Astrocyte of the cerebellum (primary cell): ENCODE measurements around the gene PRAC2.
A peak's percentile ranks its signal among the peaks of the same experiment; 100 is the strongest.

ENCODE experiments used
- DNase-seq: peaks from one replicate; pipeline ENCODE4 v3.0.0-alpha.2; 2011; ENCODE audit warnings: low read depth
- H3K4me3 ChIP-seq: 2 replicates; pipeline ENCODE4 v1.5.1; 2011; ENCODE audit warnings: mild to moderate bottlenecking, low read depth, low read length, moderate library complexity
- in situ Hi-C: cut with HindIII; loops from 2 replicates; pipeline ENCODE4 v1.10.0; 2017; ENCODE audit warnings: low sequenced_read_pairs
- TF ChIP-seq, protein P1 (sequence below): IDR thresholded peaks from 2 replicates; pipeline ENCODE4 v1.5.1; 2012; ENCODE audit warnings: low read length, low read depth, moderate library complexity, mild to moderate bottlenecking; ENCODE audit errors: missing control alignments

PRAC2 gene

DNA sequence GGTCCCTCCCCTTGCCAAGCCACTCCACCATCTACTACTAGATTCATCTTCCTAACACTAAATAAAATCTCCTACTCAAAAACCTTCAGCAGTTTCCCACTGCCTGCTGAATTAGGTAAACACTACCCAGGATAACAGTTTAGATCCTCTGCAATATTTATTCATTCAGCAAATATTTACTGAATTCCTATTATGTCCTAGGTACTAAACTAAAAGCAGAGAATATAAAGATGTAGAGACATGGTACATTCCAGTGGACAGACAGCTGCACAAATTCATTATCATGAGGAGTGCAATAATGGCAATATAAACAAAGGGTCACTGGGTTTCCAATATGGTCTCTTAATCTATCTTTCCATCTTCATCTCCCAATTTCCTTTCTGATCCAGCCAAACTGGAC, 36.3 kb downstream of the PRAC2 start:
- in situ Hi-C loops, result no loop called here
- H3K4me3 ChIP-seq, result no peak overlapping the region
- DNase-seq, result no peak
- TF ChIP-seq, protein P1, sequence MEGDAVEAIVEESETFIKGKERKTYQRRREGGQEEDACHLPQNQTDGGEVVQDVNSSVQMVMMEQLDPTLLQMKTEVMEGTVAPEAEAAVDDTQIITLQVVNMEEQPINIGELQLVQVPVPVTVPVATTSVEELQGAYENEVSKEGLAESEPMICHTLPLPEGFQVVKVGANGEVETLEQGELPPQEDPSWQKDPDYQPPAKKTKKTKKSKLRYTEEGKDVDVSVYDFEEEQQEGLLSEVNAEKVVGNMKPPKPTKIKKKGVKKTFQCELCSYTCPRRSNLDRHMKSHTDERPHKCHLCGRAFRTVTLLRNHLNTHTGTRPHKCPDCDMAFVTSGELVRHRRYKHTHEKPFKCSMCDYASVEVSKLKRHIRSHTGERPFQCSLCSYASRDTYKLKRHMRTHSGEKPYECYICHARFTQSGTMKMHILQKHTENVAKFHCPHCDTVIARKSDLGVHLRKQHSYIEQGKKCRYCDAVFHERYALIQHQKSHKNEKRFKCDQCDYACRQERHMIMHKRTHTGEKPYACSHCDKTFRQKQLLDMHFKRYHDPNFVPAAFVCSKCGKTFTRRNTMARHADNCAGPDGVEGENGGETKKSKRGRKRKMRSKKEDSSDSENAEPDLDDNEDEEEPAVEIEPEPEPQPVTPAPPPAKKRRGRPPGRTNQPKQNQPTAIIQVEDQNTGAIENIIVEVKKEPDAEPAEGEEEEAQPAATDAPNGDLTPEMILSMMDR, result no peak

GRCh38 chr17:48760411-48760810, 37.4 kb downstream of the PRAC2 start:
- TF ChIP-seq, protein P1, result no peak
- in situ Hi-C loops, result loop anchor here (5.0 kb wide), 1 partner anchor 43 kb away; no protein-coding TSS in a partner anchor
- no peak for DNase-seq

DNA sequence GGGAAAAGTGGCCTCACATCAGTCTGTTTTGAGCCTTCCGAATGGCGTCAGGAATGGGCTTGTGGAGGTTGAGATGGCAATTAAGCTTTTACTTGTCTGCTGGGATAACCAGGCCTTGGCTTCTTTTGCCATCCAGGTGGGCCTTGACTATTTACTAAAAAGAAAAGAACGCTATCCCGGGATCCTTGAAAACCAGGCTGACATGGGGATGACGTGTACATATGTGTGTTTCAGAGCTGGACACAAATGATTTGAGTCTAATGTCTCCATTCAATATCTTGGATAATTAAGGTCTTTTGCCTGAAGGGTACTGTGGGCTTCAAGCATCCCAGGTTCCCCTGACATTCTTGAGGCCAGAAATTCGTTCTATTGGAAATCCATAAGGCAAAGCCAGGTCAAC, 38.1 kb downstream of the PRAC2 start:
- TF ChIP-seq, protein P1, result no peak
- in situ Hi-C loops, result loop anchor here (5.0 kb wide), 1 partner anchor 44 kb away; no protein-coding TSS in a partner anchor
- H3K4me3 ChIP-seq, result no peak overlapping the region
- no peak for DNase-seq

More at GRCh38 chr17:48760411-48760810, 37.4 kb downstream of the PRAC2 start:
- no peak overlapping the region for H3K4me3 ChIP-seq

GRCh38 chr17:48767263-48767774, 44.3 kb downstream of the PRAC2 start:
- no peak for DNase-seq
- H3K4me3 ChIP-seq, result no peak overlapping the region
- TF ChIP-seq, protein P1, result no peak
- in situ Hi-C loops, result no loop called here

DNA sequence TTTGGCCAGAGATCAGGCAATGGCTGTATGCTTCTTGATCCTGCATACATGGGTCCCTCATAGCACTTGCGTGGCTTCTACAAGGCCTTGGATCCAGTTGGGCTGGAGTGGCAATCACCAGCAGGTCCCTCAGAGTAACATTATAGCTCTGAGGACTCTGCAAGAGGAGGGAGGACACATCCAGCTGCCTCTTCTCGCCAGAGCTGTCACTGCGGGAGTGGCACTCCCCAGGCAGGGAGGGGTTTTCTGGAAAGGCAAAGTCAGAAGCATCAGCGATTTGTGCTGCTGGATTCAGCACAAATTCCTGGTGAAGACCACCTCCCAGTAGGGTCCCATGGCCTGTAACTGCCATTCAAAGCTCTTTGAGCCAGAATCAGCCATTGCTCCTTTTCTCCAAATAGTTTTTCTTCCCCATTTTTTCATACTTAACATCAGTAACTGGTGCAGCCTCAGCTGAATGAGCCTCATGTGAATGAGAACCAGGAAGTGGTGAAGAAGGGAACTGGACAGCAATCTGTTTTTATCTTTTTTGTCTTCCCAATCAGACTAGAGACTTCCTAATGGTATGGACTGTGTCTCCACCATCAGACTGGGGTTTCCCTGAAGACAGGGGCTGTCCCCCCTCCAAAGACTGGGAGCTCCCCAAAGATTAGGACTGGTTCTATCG, 46.2 kb downstream of the PRAC2 start:
- TF ChIP-seq, protein P1, result no peak
- no peak for DNase-seq
- in situ Hi-C loops, result no loop called here
- H3K4me3 ChIP-seq, result no peak overlapping the region

- in situ Hi-C loops, result no loop called here
- TF ChIP-seq, protein P1, result no peak
- H3K4me3 ChIP-seq, result no peak overlapping the region
- DNase-seq, result peak; percentile 20
Observed at GRCh38 chr17:48770954-48771353, 48.0 kb downstream of the PRAC2 start.
